ENCODE data around the gene RND2.

GRCh38 chr17:43079641-43080302, 54.7 kb downstream of the RND2 start:
- TF ChIP-seq CTCF (conservative IDR thresholded peaks at IDR 0.05 in 1 of 2, IDR thresholded peaks at IDR 0.05 in 1 of 2; ENCODE audit: extremely low read depth in 1 of 2, insufficient read depth in 1 of 2, low read depth in 1 of 2, low read length in 2 of 2): no peak
- TF ChIP-seq EZH2 (IDR thresholded peaks at IDR 0.05; ENCODE audit: borderline replicate concordance, low read length): no peak

Measured in mammary epithelial cell (primary cell).